ENCODE results near the gene KRCC1.
"Not testable (repeated sequence)": the region's sequence is repeated elsewhere in the genome, so short reads cannot be mapped to it uniquely, and the experiment has no call there.

KRCC1 gene

DNA sequence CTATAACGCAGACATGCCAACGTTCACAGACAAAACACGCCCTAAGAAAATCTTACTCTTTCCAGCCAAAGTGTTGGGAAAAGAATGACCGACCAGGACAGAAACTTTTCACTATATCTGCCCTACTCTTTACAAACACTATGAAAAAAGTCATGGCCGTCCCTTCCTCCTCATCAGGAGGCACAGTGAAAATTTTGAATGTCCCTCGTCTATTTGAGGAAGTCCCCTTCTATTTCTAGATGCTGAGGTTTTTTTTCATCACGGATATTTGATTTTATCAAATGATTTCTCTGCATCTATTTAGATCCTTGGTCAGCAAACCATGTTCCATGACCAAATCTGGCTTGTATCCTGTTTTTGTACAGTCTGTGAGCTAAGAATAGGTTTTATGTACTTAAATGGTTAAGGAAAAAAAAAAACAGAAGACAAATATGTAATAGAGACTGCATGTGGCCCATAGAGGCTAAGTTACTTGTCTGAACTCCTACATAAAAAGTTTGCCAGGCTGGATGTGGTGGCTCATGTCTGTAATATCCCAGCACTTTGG, 61.2 kb downstream of the KRCC1 start:
- not testable (repeated sequence) for DNase-seq

DNA sequence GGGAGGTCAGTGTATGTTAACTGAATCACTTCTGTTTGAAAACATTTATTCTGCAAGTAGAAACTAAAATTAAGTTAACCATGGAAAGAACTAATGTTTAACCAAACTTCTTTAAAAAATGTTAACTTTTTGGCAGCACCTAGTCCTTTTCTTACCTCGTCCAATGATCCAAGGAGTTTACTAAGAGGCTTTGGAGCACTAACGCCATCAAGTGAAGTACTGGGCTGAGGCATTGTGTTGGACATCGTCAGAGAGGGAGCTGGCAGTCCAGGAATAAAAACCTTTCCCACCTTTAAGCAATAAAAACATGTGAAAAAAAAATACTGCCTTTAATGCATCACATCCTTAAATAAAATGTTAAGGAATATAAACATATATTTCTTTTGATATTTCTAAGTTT, 63.0 kb downstream of the KRCC1 start:
- DNase-seq: not testable (repeated sequence)

DNA sequence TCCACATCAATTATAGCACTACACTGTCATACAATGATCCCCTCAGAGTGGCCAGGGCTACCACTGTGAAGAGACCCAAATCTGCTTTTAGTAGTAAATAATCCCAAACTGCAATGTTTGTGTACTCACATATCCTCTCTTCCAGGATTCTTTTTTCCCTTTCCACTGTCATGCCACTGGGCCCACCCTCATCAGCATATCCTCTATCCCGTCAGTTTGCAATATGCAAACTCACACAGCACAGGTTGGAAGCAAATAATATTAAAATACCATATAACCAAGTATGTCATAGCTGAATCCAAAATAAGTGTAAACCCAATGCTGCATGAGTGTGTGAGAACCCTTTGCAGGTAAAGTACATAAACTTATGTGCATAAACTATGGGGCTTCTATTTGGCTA, 68.1 kb downstream of the KRCC1 start:
- DNase-seq: not testable (repeated sequence)

DNA sequence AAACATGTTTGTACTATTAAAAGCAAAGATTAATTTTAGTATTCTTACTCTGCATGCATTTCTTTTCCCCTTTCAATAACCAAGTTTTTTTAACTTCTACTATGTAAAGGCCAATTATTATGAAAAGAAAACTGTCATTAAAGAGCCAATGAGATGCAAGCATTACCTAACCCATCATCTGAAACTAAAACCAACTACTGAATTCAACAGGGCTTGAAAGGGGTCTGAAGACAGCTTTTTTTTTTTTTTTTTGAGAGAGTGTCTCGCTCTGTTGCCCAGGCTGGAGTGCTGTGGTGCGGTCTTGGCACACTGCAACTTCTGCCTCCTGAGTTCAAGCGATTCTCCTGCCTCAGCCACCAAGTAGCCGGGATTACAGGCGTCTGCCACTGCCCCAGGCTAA, 69.7 kb downstream of the KRCC1 start:
- not testable (repeated sequence) for DNase-seq

DNA sequence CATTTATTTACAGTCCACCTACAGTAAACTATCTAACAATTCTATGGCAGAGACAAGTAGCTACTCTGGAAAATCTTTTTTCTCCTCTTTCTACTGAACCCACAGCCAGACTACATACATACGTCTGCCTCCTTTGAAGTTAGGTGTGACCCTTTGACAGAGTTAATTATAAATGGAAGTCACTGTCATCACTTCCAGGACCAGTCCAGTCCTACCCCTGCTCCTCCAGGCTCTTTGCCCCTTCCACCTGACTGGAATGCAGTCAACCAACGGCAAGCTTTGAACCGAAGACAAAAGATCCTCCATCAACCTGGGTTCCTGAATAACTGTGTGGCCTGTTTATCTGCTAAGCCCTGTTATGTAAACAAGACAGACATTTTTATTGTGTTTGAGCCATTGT, 74.4 kb downstream of the KRCC1 start:
- not testable (repeated sequence) for DNase-seq
